GM19328 (cell line): ENCODE data around the gene NNMT.
"Not testable (repeated sequence)": the region's sequence is repeated elsewhere in the genome, so short reads cannot be mapped to it uniquely, and the experiment has no call there.

Experiments used
- ATAC-seq: cut with Tn5 transposase; IDR thresholded peaks from one replicate; pipeline ENCODE4 v1.9.1; 2021; ENCODE audit warnings: mild to moderate bottlenecking, moderate library complexity; ENCODE audit not compliant: unreplicated experiment

The NNMT gene

GRCh38 chr11:114304969-114305368 lies 8.8 kb downstream of the NNMT start:
- ATAC-seq: no peak

GRCh38 chr11:114307524-114308203 lies 11.5 kb downstream of the NNMT start:
- no peak for ATAC-seq

GRCh38 chr11:114308689-114309089 lies 12.5 kb downstream of the NNMT start:
- ATAC-seq: no peak

GRCh38 chr11:114309517-114309916 lies 13.3 kb downstream of the NNMT start:
- no peak for ATAC-seq

GRCh38 chr11:114310095-114310494 lies 13.9 kb downstream of the NNMT start:
- no peak for ATAC-seq

- ATAC-seq: no peak
These were observed 15.7 kb downstream of the NNMT start for GRCh38 chr11:114311946-114312345.

- no peak for ATAC-seq
These were observed 17.9 kb downstream of the NNMT start for GRCh38 chr11:114314096-114314495.

GRCh38 chr11:114315749-114316368 lies 19.7 kb downstream of the NNMT start:
- no peak for ATAC-seq

- no peak for ATAC-seq
These were observed 21.0 kb downstream of the NNMT start for GRCh38 chr11:114316980-114317786.

- no peak for ATAC-seq
These were observed 21.6 kb downstream of the NNMT start for GRCh38 chr11:114317787-114318137.

- no peak for ATAC-seq
These were observed 22.2 kb downstream of the NNMT start for GRCh38 chr11:114318361-114318760.

- no peak for ATAC-seq
These were observed 23.6 kb downstream of the NNMT start for GRCh38 chr11:114319716-114320328.

- no peak for ATAC-seq
These were observed 25.5 kb downstream of the NNMT start for GRCh38 chr11:114321621-114322257.

GRCh38 chr11:114322934-114323333 lies 26.7 kb downstream of the NNMT start:
- no peak for ATAC-seq

- no peak for ATAC-seq
These were observed 30.0 kb downstream of the NNMT start for GRCh38 chr11:114326151-114326550.

GRCh38 chr11:114326776-114327175 lies 30.6 kb downstream of the NNMT start:
- no peak for ATAC-seq

- no peak for ATAC-seq
These were observed 34.2 kb downstream of the NNMT start for GRCh38 chr11:114330373-114330772.

- no peak for ATAC-seq
These were observed 44.3 kb downstream of the NNMT start for GRCh38 chr11:114340311-114341131.

- ATAC-seq: not testable (repeated sequence)
These were observed 45.5 kb downstream of the NNMT start for GRCh38 chr11:114341667-114342066.

GRCh38 chr11:114342476-114342875 lies 46.3 kb downstream of the NNMT start:
- no peak for ATAC-seq
